Gastroesophageal sphincter (tissue), 3 donors: ENCODE measurements around the gene TNC.

Experiments used
- EP300 ChIP-seq: sonication (generic); formaldehyde crosslinking; IDR thresholded peaks from one replicate; pipeline ENCODE4 v1.6.1; 2017; ENCODE audit warnings: antibody characterized with exemption, mild to moderate bottlenecking
- POLR2A ChIP-seq, 2 donors: fragments of 450-650 bp; IDR thresholded peaks; one replicate each; pipeline ENCODE4 v1.6.1; 2017; ENCODE audit warnings: antibody characterized with exemption in 2 of 2, mild to moderate bottlenecking in 2 of 2, moderate library complexity in 1 of 2
- POLR2AphosphoS5 ChIP-seq: sonication (generic); formaldehyde crosslinking; IDR thresholded peaks from one replicate; pipeline ENCODE4 v1.6.1; 2017; ENCODE audit warnings: antibody characterized with exemption
- TF ChIP-seq, protein P1 (sequence below), 4 experiments: fragments of 200-600 bp in 2 of 4; fragments of 450-650 bp in 2 of 4; sonication (generic) in 1 of 4; IDR thresholded peaks; one replicate each; pipeline ENCODE4 v1.5.1; 2017 to 2019; ENCODE audit warnings: antibody characterized with exemption in 4 of 4, mild to moderate bottlenecking in 2 of 4, moderate library complexity in 2 of 4

DNA sequence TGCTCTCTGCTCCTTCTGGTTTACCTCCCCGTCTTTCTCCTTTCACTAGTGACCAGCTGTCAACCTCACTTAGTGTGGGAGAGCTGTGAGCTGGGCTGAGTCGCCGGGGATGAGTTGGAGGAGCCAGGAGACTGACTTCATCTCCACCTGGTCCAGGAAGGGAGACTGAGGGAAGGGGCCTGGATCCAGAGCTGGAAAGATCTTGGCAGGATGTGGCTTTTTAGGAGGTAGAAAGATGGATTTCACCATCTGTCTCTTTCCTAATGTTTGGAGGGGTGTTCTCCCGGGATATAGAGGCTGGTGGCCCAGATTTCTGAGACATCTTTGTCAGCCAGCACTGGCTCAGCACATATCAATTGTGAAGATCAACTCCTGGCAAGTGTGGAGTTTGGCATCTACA, 37.1 kb upstream of the TNC start:
- TF ChIP-seq POLR2A (IDR thresholded peaks at IDR 0.05): no peak
- TF ChIP-seq, protein P1, sequence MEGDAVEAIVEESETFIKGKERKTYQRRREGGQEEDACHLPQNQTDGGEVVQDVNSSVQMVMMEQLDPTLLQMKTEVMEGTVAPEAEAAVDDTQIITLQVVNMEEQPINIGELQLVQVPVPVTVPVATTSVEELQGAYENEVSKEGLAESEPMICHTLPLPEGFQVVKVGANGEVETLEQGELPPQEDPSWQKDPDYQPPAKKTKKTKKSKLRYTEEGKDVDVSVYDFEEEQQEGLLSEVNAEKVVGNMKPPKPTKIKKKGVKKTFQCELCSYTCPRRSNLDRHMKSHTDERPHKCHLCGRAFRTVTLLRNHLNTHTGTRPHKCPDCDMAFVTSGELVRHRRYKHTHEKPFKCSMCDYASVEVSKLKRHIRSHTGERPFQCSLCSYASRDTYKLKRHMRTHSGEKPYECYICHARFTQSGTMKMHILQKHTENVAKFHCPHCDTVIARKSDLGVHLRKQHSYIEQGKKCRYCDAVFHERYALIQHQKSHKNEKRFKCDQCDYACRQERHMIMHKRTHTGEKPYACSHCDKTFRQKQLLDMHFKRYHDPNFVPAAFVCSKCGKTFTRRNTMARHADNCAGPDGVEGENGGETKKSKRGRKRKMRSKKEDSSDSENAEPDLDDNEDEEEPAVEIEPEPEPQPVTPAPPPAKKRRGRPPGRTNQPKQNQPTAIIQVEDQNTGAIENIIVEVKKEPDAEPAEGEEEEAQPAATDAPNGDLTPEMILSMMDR (IDR thresholded peaks at IDR 0.05): no peak
- TF ChIP-seq EP300: no peak
- TF ChIP-seq POLR2AphosphoS5: no peak
